Activated CD8-positive, alpha-beta memory T cell treated with anti-CD3 and anti-CD28 coated beads, Interleukin-2, amount 50 U/mL, for 48 hours (primary cell): Measurements from ENCODE around the gene PRKAR1A.
"Not testable (repeated sequence)": the region's sequence is repeated elsewhere in the genome, so short reads cannot be mapped to it uniquely, and the experiment has no call there.

Experiments used
- DNase-seq: peaks from one replicate; pipeline ENCODE4 v3.0.0-alpha.2; 2020

PRKAR1A gene

DNA sequence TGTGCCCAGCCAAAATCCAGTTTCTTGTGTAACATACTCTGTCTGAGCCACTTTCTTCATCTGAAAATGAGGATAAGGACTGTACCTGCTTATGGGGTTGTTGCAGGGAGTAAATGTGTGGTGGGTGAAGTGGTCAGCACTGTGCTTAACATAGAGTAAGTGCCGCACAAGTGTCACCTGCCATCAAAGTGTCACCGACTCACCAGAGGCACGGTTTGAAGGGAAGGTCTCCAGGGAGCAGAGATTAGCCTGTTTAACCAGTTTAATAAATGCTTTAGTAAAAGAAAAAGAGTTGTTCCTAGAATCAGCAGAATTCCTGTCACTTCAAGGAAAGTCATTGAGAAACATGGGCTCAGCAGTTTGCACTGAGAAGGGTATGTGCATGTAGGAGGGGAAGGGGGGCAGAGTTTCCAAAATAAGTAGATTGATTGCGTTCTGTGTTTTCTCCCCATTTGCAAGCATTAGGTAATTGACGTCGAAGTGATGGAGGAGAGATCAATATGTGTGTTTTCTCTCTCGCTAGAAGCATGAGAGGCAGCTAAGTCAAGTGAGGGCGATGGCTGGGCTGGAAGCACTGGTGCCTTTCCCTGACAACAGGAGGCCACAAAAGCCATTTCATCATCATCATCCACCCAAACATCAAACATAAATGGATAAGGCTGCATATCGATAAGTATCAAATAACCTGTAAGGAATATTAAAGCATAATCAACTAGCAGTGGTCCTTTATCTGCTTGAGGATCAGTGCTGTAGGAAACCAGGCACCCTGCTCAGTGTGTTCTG lies 69.8 kb downstream of the PRKAR1A start:
- DNase-seq, result no peak

DNA sequence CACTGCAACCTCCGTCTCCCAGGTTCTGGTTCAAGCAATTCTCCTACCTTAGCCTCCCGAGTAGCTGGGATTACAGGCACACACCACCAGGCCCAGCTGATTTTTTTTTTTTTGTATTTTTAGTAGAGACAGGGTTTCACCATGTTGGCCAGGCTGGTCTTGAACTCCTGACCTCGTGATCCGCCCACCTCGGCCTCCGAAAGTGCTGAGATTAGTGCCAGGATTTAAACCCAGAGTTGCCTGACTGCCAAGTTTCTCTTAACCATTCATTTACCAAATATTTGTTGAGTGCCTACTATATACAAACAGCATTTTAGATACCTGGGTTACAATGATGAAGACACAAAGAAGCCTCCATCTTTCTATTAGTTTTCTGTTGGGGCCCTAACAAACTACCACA lies 70.6 kb downstream of the PRKAR1A start:
- DNase-seq, result not testable (repeated sequence)

DNA sequence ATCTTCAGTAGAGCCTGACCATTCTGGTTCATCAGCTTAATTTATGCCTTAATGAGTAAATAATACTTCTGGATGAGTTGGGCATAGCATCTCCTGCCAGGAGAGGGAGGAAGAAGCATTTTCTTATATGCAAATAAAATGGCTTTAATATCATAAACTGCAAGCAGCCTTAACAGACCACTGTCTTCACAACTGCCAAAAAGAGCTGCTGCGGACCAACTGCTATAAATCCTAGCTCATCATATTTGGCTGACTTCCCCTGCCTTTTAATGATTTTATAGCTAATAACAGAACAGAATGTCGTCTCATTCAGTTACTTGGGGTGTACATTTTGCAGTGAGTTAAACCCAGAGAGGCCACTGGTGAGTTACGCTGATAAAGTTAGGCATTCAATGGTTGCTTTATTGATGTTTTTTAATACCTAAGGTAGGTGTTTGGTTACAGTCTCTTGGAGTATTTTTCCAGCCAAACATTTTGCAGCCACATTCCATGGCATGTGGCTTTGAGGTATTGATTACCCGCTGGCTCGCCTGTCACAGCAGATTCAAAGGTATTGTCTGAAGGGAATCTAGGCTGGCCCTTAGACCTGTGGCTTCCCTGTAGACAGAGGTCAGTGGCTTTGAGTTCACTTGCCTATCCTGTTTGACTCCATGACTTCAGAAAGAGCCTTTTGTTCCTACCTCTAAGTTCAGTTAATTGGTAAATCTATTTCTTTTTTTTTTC lies 72.5 kb downstream of the PRKAR1A start:
- no peak for DNase-seq

DNA sequence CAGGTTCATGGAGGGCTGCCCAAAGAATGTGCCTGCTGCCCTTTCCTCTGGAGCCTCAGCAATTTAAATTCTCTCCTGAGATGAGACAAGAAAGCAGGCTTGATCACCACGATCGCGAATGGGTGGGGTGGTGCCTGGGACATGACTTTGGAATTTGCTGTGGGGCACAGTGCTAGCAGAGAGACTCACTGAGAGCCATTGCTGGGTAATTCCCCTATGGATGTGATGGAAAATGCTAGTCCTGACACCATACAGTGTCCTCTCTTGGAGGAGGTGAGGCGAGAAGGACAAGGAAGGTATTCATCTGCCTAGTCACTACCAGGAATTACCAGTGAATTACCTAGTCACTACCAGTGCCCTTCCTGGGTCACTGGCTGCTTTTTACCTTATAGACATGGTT lies 73.4 kb downstream of the PRKAR1A start:
- no peak for DNase-seq

DNA sequence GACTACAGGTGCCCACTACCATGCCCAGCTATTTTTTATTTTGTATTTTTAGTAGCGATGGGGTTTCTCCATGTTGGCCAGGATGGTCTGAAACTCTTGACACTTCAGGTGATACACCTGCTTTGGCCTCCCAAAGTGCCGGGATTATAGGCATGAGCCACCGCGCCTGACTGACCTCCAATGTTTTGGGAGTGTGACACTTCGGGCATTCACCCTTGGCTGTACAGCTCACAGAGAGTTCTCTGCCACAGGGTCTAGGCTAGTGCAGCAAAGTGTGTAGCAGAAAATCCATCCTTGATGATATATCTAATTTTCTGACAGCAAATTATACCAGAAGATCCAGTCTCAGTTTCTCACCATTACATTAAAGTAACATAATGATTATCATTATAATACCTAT lies 74.8 kb downstream of the PRKAR1A start:
- DNase-seq, result no peak

DNA sequence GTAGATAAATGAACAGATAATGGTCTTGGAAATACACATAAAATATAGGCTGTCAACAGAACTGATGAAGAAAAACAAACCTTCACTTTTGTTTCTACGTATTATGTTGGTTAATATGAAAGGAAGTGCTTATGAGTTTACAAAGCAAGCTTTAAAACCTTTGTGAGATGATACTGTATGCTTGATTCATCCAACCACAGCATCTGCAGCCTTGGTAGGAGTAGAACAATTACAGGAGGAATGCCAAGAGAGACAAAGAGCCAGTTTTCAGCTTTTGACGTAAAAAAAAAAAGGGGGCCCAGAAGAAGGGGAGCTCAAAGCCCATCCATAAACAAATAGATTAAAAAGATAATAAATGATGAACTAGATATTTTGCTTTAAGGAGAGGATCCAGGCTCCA lies 75.6 kb downstream of the PRKAR1A start:
- no peak for DNase-seq

DNA sequence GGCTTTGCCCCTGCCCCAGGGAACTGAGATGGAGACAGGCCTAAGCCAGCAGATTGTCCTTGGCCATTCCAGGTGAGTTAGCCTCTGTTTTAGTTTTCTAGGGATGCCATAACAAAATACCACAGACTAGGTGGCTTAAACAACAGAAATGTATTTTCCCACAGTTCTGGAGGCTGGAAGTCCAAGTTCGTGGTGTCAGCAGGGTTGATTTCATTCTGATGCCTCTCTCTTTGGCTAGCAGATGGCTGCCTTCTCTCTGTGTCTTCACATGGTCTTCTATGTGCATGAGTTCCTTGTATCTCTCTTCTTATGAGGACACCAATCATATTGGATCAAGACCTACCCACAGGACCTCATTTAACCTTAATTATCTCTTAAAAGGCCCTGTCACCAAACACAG lies 76.1 kb downstream of the PRKAR1A start:
- no peak for DNase-seq

DNA sequence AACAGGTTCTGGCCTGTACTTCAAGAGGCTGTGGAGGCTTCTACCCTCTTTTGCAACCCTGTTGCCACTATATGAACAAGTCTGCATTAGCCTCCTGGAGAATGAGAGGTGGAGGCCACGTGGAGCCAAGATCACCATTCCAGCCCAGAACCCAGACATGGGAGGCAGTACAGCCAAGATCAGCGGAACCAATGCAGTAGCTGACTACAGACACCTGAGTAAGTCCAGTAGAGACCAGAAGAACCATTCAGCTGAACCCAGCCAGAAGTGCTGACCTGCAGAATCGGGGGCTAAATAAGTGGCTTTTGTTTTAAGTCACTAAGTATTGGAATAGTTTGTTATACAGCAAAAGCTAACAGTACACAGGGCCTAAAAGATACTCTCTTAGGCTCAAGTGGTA lies 76.9 kb downstream of the PRKAR1A start:
- DNase-seq, result no peak

DNA sequence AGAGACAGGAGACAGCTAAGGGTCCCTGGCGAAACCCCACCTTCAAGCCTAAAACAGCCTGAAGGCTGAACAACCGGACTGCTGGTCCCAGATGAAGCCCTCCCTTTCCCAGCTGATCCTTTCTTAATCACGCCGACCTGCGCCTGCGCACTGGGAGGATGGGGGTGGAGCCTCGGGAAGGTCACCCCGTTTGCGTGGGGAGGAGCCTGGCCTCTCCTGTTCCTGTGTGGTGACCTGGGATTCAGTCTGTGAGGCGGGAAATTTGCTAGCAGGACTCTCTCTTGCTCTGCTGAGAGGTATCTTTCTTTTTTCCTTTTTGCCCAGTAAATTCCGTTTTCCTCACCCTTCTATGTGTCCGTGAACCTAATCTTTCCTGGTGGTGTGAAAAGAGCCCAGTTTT lies 79.4 kb downstream of the PRKAR1A start:
- DNase-seq, result no peak

DNA sequence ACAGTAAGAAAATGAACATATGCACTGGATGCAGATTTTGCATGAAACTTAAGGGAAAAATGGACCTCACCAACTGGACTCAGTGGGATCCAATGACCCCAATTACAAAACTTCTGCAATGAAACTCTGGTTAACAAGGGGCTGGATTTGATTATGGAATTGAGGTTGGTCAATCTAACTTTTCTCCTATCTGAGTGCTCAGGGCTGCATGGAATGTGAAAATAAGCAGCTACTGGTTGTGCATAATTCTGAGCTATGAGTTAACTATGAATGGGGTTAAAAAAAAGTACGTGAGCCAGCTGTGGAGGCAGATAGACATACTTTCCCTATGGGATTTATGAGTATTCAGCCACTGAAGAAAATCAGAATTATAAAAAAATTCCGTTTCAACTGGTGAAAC lies 79.8 kb downstream of the PRKAR1A start:
- no peak for DNase-seq

DNA sequence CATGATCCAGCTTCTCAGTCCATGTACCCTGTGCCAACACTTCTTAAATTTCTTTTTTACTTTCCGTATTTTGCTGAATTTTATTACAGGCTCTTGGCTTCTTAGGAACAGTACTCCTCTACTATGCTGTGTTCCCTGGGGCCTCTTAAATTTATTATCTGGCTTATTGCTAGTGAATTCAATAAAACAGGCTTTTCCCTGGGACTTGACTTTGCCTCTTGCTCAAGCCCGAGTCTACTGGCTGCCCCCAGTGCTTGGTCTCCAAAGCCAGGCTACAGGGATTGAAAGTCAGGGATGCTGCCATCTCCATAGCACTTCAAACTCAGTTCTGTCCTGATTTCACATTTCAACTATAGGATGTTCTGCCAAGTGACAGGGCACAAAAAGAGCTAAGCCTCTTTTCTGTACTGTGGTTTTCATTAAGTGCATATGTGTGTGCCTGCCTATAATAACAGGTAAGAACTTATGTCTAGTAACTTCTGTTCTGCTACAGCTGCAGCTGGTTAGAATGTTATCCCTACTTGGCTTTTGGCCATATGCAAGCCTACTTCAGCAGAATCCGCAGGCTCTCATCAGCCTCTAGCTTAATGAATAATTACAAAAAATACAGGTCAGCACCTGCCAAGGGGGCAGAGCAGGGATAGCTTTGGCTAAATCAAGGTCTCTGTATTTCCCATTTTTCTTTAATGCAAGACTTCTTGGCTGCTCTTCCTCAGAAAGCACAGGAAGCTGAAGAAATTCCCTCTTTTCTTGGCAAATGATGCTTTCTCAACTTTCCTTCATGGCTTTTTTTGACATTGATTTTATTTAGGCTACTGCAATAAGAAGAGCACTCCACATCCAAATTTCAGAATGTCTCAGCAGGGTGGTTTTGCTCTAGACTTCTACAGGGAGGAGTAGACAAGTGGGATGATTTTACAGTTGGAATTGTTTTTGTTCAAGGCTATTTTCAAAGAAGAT lies 80.7 kb downstream of the PRKAR1A start:
- DNase-seq, result no peak

DNA sequence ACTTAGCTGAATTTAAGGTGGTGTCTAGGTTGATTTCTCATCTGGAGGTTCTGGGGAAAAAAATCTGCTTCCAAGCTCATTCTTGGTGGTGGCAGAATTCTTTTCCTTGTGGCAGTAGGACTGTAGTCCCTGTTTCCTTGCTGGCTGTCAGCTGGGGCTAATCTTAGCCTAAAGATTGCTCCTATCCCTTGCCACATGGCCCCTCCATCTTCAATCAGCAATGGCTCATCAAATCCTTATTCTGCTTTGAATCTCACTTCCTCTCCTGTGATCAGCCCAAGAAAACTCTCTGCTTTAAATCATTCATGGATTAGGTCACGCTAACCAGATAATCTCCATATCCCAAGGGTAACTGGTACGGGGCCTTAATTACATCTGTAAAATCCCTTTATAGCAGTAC lies 82.3 kb downstream of the PRKAR1A start:
- no peak for DNase-seq

DNA sequence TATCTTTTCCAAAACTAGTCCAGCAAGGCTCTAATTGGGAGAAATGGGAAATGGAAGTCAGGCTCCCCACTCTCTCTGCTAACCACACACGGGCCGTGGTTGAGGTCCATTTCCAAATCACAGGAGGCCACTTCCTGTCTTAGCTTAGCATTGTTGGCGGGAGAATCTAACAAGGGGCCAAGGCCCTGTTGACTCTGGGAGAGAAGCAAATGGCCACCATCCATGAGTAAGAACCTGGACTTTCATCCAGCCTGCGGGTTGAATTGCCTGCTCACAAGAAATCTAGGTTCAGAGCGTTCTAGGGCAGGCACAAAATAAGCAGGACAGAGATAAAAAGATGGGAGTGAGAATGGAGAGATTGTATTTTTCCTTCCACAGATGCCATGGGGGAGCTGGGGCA lies 83.3 kb downstream of the PRKAR1A start:
- DNase-seq, result no peak

DNA sequence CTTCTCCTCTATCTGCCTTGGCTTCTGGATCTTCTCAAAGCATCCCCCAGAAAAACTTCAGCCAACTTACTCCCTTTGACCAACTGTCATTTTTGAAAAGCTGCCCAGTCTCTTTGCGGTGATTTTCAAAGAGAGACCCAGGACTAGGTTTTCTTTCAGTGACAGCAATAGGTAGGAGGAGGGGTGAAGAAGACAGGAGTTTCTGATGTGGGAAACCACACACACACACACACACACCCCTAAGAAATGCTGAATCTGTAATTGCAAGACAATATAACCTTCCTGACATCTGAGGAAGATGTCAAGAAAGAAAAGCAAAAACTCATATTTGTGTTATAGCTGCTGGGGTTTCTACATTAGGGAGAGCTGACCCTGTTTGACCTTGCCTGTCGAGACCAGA lies 83.8 kb downstream of the PRKAR1A start:
- DNase-seq, result no peak

DNA sequence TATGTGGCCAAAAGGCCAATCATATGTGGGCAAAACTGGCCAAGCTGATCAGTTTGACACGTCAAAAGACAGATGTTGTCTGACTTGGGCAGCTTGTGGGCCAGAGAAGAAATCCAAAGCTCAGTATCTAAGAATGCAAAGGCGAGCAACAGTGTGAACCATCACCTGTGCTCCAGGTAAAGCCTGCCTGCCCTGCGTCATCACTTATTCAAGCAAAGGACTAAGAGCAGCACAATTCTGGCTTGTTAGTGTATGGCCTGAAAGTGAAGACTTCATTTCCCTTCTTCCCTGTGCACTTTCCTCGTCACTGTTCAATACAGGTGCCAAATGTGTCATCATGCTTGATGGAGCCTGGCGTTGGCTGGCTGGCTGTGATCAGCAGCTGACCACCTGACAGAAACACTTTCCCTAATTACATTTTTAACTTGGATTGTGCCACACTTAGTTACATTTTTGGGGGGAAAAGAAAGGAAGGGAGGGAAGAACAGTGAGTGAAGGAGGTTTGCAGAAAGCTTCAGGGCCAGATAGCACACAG lies 84.2 kb downstream of the PRKAR1A start:
- no peak for DNase-seq

DNA sequence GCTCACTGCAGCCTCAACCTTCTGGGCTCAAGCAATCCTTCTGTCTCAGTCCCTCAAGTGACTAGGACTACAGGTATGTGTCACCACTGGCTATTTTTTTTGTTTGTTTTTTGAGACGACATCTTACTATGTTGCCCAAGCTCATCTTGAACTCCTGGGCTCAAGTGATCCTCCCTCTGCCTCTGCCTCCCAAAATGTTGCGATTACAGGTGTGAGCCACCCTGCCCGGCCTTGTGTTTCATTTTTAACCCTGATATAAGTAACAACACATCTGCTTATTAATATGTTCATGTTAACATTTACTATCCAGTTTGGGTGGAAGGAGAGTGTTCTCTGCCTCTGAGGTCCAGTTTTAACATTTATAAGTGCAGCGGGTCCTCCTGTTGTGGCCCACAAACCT lies 85.8 kb downstream of the PRKAR1A start:
- DNase-seq, result no peak

DNA sequence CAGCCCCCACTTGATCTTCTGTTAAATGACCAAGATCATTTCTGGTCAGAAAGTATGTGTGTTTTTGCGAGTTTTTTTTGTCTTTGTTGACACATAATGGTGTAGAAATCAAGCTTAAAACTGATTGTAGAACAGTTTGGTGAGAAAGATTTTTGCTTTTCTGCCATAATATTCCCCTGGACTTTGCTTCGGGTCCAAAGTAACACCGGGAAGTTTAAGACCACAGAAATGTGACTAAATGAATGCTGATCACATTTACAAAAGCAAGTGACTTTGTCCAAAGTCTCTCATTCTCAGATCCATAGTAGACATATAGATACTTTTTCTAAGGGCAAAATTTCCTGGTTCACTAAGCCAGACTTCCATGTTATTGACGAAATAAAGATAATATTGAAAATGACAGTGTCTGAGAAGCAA lies 86.3 kb downstream of the PRKAR1A start:
- DNase-seq, result no peak

DNA sequence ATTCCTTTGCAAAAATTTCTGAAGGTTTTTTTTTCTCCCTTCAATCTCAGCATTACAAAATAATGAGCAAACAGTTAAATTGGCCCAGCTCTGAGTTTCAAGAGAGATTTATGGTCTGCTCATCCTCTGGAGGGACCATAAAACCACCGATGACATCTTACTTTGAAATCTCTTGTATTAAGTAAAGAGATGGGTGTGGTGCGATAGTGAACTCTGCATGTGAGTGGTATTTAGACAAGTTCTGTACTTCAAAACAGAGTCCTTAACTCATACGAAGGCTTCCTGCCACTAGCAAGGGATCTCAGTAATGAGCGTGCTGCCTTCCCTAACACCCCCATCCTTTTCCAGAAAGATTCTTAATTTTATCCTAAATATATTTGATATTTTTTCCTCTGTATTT lies 86.9 kb downstream of the PRKAR1A start:
- no peak for DNase-seq

DNA sequence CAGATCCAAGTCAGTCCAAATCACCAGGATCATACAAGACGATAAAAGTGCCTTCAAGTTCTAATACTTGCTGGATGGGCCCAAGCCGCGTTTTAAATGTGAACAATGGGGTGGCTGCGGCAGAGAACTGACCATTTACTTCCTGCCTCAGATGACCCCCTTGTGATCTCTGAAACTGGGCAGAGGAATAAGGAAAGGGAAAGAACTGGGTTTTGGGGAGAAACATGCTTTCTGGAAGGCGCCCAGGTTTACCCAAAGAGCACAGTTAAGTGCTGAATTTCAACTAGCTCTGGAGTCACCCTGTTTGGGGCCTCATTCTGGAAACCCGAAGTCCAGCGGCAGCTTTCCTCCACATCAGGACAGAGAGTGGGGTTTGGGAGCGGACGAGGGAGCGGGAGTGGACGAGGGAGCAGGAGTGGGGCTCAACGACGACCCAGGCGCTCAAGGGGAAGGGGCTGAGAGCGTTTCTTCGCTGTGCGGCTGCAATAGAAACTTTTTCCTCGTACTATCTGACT lies 87.4 kb downstream of the PRKAR1A start:
- no peak for DNase-seq

DNA sequence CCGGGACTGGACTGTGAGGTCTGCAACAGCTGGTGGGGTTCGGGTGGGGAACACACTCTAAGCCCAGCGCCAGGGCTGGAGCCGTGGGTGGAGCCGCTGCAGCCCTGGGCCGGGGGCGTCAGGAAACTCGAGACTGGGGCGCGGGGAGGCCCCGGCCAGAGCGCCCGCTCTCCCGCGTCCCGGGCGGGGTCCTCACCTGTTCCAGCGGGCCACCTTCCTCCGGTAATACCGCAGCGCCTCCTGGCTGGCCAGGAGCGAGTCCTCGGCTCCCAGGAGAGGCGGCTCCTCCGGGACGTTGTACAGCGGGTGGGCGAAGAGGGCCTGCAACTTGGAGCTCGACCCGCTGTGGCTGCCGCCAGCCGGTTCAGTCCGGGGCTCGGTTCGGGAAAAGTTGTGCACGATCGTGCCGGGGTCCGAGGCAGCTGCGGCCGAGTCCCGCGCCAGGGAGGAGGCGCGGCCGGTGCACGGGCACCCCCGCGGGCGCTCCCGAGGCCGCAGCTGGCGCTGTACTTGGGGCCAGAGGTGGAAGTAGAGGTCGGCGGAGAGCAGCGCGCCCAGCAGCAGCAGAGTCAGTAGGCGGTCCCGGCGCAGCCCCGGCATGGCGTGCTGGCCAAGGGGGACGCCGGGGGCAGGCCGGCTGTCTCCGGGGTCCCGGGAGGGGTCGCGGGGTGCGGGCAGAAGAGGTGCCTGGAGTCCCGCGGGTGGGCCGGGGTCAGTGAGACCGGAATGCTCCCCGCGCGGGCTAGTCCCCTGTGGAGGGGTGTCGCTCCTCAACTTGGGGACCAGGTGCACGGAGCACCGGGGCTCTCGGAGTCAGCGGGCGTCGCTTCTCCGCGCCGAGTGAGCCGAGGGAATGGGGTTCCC lies 88.1 kb downstream of the PRKAR1A start:
- peak; percentile 56 for DNase-seq
